PC-9 (cell line): ENCODE data around the gene TMCO2. TPM values are rescaled to one million over a fixed set of nuclear protein-coding genes. Genes with fewer than 3 reads are reported as not detected.

Experiments
- BruUV-seq: library from RNA; stranded (reverse); fragments of 400-500 nt; replicated peaks from 2 replicates; lab custom pipeline; 2021; lab: Mats Ljungman, UMichigan
- CTCF ChIA-PET: fragments of 300-600 bp; sonication (Branson Sonifier 250); formaldehyde crosslinking; loops from one replicate; lab custom pipeline; 2022; ENCODE audit warnings: antibody characterized with exemption; lab: Charles Lee
- POLR2A ChIA-PET: fragments of 300-600 bp; sonication (Branson Sonifier 250); formaldehyde crosslinking; loops from one replicate; lab custom pipeline; 2022; ENCODE audit warnings: antibody characterized with exemption; ENCODE audit not compliant: unreplicated experiment; lab: Charles Lee
- DNase-seq, 2 experiments: peaks; one replicate each; pipeline versions ENCODE4 v3.0.0 to v3.0.0-alpha.2; 2015 to 2022; ENCODE audit warnings: mixed read lengths in 1 of 2
- H2AFZ ChIP-seq: fragments of 200-600 bp; sonication (generic); 2 replicates; pipeline ENCODE4 v1.8.1; 2017; ENCODE audit warnings: antibody characterized with exemption
- H3F3A ChIP-seq: fragments of 200-600 bp; sonication (generic); 2 replicates; pipeline ENCODE4 v1.8.1; 2017; ENCODE audit warnings: antibody characterized with exemption, mild to moderate bottlenecking, low read depth; ENCODE audit not compliant: insufficient read depth
- H3K27ac ChIP-seq: fragments of 200-600 bp; sonication (generic); 2 replicates; pipeline ENCODE4 v1.6.1; 2016; ENCODE audit warnings: mixed run types
- H3K27me3 ChIP-seq: fragments of 200-600 bp; sonication (generic); 2 replicates; pipeline ENCODE4 v1.6.1; 2016; ENCODE audit warnings: low read depth, mixed run types; ENCODE audit not compliant: insufficient read depth
- H3K36me3 ChIP-seq: fragments of 200-600 bp; sonication (generic); 2 replicates; pipeline ENCODE4 v1.6.1; 2016; ENCODE audit warnings: low read depth, mixed run types
- H3K4me1 ChIP-seq: fragments of 200-600 bp; sonication (generic); replicated peaks from 2 replicates; pipeline ENCODE4 v1.6.1; 2016; ENCODE audit warnings: mixed run types; ENCODE audit not compliant: insufficient read depth
- H3K4me2 ChIP-seq: fragments of 200-600 bp; sonication (generic); 2 replicates; pipeline ENCODE4 v1.6.1; 2017; ENCODE audit warnings: mixed run types
- H3K4me3 ChIP-seq: fragments of 200-600 bp; sonication (generic); 2 replicates; pipeline ENCODE4 v1.6.1; 2016; ENCODE audit warnings: mixed run types
- H3K79me2 ChIP-seq: fragments of 200-600 bp; sonication (generic); 2 replicates; pipeline ENCODE4 v1.6.1; 2017; ENCODE audit warnings: low read depth, mixed run types
- H3K9me2 ChIP-seq: fragments of 200-600 bp; sonication (generic); 2 replicates; pipeline ENCODE4 v1.8.1; 2017; ENCODE audit warnings: mild to moderate bottlenecking; ENCODE audit not compliant: insufficient read depth
- H3K9me3 ChIP-seq: fragments of 200-600 bp; sonication (generic); 2 replicates; pipeline ENCODE4 v1.8.1; 2016; ENCODE audit warnings: low read depth; ENCODE audit not compliant: insufficient read depth
- H4K20me1 ChIP-seq: fragments of 200-600 bp; sonication (generic); 2 replicates; pipeline ENCODE4 v1.8.1; 2017; ENCODE audit not compliant: insufficient read depth
- CTCF ChIP-seq: fragments of 200-600 bp; sonication (generic); conservative IDR thresholded peaks from 2 replicates; pipeline ENCODE4 v1.6.1; 2017; ENCODE audit warnings: mixed run types, antibody characterized with exemption, mild to moderate bottlenecking, moderate library complexity
- EZH2 ChIP-seq: fragments of 200-600 bp; sonication (generic); IDR thresholded peaks from 2 replicates; pipeline ENCODE4 v1.8.0; 2017; ENCODE audit warnings: antibody characterized with exemption, low read depth
- intact Hi-C: fragments of 100-400 bp; cut with micrococcal nuclease; formaldehyde crosslinking; loops from one replicate; pipeline ENCODE4 v1.10.0; 2022; ENCODE audit not compliant: unreplicated experiment
- total RNA-seq: library from RNA; stranded (reverse); gene quantifications from 2 replicates; pipeline ENCODE4 v1.2.3, GENCODE V29; 2021

TMCO2 gene
- total RNA-seq, 1 experiment from 2014 or later = not detected

- H3F3A ChIP-seq = peaks cover 6% of the 10 kb centered on the region
- ChIA-PET POLR2A (no interaction called here), CTCF (no interaction called here)
- no TSS peak for BruUV-seq
- no peaks in the 10 kb centered on the region for H4K20me1 ChIP-seq
- intact Hi-C loops = no loop called here
- H3K4me1 ChIP-seq = peaks cover 14% of the 10 kb centered on the region
- H3K4me3 ChIP-seq = no peak overlapping the region
- no peak for DNase-seq
- H3K4me2 ChIP-seq = no peak overlapping the region
- H3K27me3 ChIP-seq = no peaks in the 10 kb centered on the region
- TF ChIP-seq EZH2 = no peak
- no peak for TF ChIP-seq CTCF
- H2AFZ ChIP-seq = no peak overlapping the region
- no peaks in the 10 kb centered on the region for H3K79me2 ChIP-seq
- H3K9me3 ChIP-seq = no peaks in the 10 kb centered on the region; the same call in 1 of the 2 replicates
- H3K27ac ChIP-seq = no peak overlapping the region
- no peaks in the 10 kb centered on the region for H3K9me2 ChIP-seq
- H3K36me3 ChIP-seq = no peaks in the 10 kb centered on the region
Measured at GRCh38 chr1:40300651-40301050, 52.9 kb downstream of the TMCO2 start.

- ChIA-PET CTCF (no interaction called here), POLR2A (no interaction called here)
- TF ChIP-seq CTCF (no peak), EZH2 (no peak)
- Histone ChIP-seq H3K4me2 (no peak overlapping the region), H3K79me2 (no peaks in the 10 kb centered on the region), H4K20me1 (no peaks in the 10 kb centered on the region), H3K27me3 (no peaks in the 10 kb centered on the region), H3K36me3 (no peaks in the 10 kb centered on the region), H3K27ac (no peak overlapping the region), H3F3A (peaks cover 10% of the 10 kb centered on the region), H3K9me2 (no peaks in the 10 kb centered on the region), H2AFZ (no peak overlapping the region), H3K4me3 (no peak overlapping the region), H3K4me1 (peaks cover 18% of the 10 kb centered on the region), H3K9me3 (no peaks in the 10 kb centered on the region; the same call in 1 of the 2 replicates)
- intact Hi-C loops = no loop called here
- no TSS peak for BruUV-seq
- DNase-seq = no peak
Measured at GRCh38 chr1:40301066-40301465, 53.3 kb downstream of the TMCO2 start.

Other genes with a start within 250 kb of the TMCO2 start
- gene CAP1, start 207.2 kb upstream of the TMCO2 start, total RNA-seq = 322 and 354 TPM in 2 replicates
- gene PPT1, start 150.7 kb upstream of the TMCO2 start, total RNA-seq = 120 and 154 TPM in 2 replicates
- 14.2 and 15.5 TPM in 2 replicates for gene RLF, start 86.5 kb upstream of the TMCO2 start, total RNA-seq
- gene ZMPSTE24, start 10.3 kb downstream of the TMCO2 start, total RNA-seq = 36.9 and 55.8 TPM in 2 replicates
- 9.3 and 13.5 TPM in 2 replicates for gene COL9A2, start 69.3 kb downstream of the TMCO2 start, total RNA-seq
- gene SMAP2, start 125.8 kb downstream of the TMCO2 start, total RNA-seq = 12.9 and 19.7 TPM in 2 replicates
- gene ZFP69B, start 202.5 kb downstream of the TMCO2 start, total RNA-seq = 3.7 TPM in 2 replicates
- 3.7 and 4.8 TPM in 2 replicates for gene ZFP69, start 229.4 kb downstream of the TMCO2 start, total RNA-seq